ENCODE measurements around the gene TRHDE.

Gene TRHDE

DNA sequence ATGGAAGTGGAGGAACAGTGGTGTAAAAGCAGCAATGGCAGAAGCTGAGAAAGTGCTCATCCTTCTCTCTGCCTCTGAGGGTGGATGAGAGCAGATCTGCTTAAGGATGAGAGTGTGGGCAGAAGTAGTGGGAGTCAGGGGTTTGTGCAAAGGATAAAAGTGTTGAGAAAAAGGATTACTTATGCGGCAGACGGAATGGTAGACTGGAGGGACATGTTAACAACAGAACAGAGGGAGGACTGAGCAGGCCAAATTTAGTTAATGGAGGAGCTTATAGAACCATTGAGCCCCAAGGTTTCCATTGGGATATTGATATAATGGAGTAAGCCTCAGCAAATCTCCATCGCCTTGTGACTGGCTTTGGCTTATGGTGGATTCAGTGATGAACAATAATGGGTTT is 25.5 kb downstream of the TRHDE start:
- TF ChIP-seq, protein P1, sequence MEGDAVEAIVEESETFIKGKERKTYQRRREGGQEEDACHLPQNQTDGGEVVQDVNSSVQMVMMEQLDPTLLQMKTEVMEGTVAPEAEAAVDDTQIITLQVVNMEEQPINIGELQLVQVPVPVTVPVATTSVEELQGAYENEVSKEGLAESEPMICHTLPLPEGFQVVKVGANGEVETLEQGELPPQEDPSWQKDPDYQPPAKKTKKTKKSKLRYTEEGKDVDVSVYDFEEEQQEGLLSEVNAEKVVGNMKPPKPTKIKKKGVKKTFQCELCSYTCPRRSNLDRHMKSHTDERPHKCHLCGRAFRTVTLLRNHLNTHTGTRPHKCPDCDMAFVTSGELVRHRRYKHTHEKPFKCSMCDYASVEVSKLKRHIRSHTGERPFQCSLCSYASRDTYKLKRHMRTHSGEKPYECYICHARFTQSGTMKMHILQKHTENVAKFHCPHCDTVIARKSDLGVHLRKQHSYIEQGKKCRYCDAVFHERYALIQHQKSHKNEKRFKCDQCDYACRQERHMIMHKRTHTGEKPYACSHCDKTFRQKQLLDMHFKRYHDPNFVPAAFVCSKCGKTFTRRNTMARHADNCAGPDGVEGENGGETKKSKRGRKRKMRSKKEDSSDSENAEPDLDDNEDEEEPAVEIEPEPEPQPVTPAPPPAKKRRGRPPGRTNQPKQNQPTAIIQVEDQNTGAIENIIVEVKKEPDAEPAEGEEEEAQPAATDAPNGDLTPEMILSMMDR (IDR thresholded peaks at IDR 0.05; ENCODE audit: low read length, missing control alignments) = no peak
- no peak overlapping the region for H3K4me3 ChIP-seq (replicated peaks; ENCODE audit: low read depth, low read length)
- DNase-seq (ENCODE audit: low read depth) = no peak

DNA sequence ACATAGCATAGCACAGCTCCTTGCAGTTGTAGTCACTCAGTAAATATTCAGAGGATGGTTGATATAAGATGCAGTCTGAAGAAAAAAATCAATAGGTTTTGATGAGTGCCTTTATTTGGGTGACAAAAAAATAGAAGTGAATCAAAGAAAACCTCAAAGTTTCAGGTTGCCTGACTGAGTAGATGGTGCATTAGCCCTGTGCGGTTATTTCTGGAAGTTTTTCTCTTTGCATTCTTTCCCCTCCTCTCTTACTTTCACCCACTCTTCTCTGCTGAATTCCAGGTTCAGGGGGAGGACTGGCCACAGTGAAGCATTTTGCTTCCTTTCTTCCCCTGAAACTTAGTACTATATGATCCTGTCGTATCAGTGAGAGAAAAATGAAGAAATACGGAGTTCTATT is 28.6 kb downstream of the TRHDE start:
- H3K4me3 ChIP-seq (replicated peaks; ENCODE audit: low read depth, low read length) = no peak overlapping the region
- TF ChIP-seq, protein P1 (IDR thresholded peaks at IDR 0.05; ENCODE audit: low read length, missing control alignments) = no peak
- DNase-seq (ENCODE audit: low read depth) = no peak

DNA sequence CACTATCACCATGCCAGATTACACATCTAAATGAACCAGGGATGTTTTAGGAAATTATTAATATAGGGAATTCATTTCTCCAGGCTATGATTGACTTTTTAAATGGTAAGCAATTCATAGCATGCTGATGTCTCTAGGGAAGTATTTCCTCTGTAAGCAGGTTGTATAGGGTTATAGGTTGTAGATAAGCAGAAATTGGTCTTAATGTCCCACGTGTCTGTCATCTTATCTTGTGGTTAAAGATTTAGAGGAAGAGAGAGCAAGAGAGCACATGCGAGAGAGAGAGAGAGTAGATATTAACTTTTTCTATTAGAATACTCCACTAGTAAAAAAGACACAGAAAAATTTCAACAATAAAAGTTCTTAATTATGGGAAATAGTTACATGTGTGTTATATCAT is 32.6 kb downstream of the TRHDE start:
- no peak overlapping the region for H3K4me3 ChIP-seq (replicated peaks; ENCODE audit: low read depth, low read length)
- TF ChIP-seq, protein P1 (IDR thresholded peaks at IDR 0.05; ENCODE audit: low read length, missing control alignments) = no peak
- DNase-seq (ENCODE audit: low read depth) = no peak

DNA sequence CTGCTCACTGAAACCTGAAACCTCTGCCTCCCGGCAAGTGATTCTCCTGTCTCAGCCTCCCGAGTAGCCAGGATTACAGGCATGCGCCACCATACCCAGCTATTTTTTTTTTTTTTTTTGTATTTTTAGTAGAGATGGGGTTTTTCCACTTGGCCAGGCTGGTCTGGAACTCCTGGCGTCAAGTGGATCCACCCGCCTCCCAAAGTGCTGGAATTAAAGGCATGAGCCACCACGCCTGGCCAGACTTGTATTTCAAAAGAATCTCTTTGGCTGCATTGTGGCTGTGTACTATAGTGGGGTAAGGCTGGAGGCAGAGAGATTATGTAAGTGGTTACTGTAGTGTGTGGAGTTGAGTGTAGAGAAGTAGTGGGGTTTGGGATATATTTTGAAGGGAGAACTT is 35.1 kb downstream of the TRHDE start:
- TF ChIP-seq, protein P1 (IDR thresholded peaks at IDR 0.05; ENCODE audit: low read length, missing control alignments) = no peak
- DNase-seq (ENCODE audit: low read depth) = no peak
- no peak overlapping the region for H3K4me3 ChIP-seq (replicated peaks; ENCODE audit: low read depth, low read length)

DNA sequence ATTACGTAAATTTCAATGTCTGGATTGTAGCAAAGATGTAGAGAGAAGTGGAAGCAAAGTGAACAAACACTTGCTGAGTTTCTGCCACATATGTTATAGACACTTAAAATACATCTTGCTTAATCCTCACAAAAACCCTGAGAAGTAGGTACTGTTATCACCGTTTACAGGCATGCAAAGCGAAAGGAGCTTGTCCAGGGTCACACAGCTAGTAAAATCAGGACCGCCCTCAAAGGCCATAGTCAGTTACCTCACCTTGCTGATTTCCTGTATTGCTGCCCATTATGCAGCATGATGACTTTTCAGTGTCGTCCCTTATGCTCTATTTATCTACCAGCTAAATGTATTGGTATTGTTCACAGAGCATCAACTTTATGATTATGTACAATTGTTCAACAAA is 39.8 kb downstream of the TRHDE start:
- TF ChIP-seq, protein P1 (IDR thresholded peaks at IDR 0.05; ENCODE audit: low read length, missing control alignments) = no peak
- DNase-seq (ENCODE audit: low read depth) = no peak
- H3K4me3 ChIP-seq (replicated peaks; ENCODE audit: low read depth, low read length) = no peak overlapping the region

DNA sequence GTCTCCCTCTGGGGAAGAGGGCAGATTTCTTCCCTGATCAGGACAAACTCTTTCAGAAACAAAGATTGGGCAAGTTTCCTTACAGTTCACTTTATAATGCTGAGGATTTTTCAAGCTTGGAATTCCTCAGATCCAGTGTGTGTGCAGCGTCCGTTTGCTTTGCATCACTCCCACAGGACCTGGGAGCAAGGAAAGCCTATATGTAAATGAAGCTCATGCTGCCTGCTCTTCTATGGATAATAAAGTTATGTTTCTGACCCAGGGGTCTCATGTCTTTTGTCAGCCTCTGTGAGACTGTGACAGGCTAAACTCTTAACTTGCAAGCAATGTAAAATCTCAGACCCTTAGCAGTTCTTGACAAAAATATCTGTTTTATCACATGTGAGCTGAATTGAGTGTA is 41.6 kb downstream of the TRHDE start:
- TF ChIP-seq, protein P1 (IDR thresholded peaks at IDR 0.05; ENCODE audit: low read length, missing control alignments) = no peak
- DNase-seq (ENCODE audit: low read depth) = no peak

DNA sequence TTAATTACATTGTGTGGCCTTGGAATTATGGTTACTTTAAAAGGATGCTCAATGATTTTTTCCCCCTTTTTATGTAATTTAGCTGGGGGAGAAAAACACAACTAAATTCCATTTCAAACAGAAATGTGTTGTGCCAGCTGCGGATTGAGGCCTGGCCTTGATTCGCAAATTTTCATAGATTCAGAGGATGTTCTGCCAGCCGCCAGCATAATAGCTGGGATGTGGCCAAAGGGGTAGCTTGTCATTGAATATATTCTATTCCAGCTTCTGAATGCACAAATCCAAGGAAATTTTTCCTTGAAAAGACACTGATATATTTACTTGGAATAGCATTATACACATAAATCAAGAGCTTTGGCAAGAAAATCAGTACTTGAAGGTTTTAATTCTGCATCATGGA is 43.7 kb downstream of the TRHDE start:
- TF ChIP-seq, protein P1 (IDR thresholded peaks at IDR 0.05; ENCODE audit: low read length, missing control alignments) = no peak
- H3K4me3 ChIP-seq (replicated peaks; ENCODE audit: low read depth, low read length) = no peak overlapping the region
- DNase-seq (ENCODE audit: low read depth) = no peak

More for the DNA sequence above, 41.6 kb downstream of the TRHDE start:
- no peak overlapping the region for H3K4me3 ChIP-seq (replicated peaks; ENCODE audit: low read depth, low read length)

All from fibroblast of pulmonary artery (primary cell).